AG09309 (cell line): ENCODE results near the gene CDK14.

Source experiments
- DNase-seq: peaks from one replicate; pipeline ENCODE4 v3.0.0-alpha.2; 2010; ENCODE audit warnings: low read depth
- H3K4me3 ChIP-seq: 2 replicates; pipeline ENCODE4 v1.5.1; 2011; ENCODE audit warnings: mild to moderate bottlenecking, low read depth, low read length, moderate library complexity; ENCODE audit not compliant: control insufficient read depth
- CTCF ChIP-seq: IDR thresholded peaks from 2 replicates; pipeline ENCODE4 v1.5.1; 2011; ENCODE audit warnings: mild to moderate bottlenecking, low read depth, low read length, inconsistent platforms; ENCODE audit not compliant: insufficient read depth, control insufficient read depth; ENCODE audit errors: missing control alignments

CDK14 gene

GRCh38 chr7:90816511-90817142 lies 220.5 kb downstream of the CDK14 start:
- DNase-seq: peak; percentile 97
- TF ChIP-seq CTCF: no peak
- no peak overlapping the region for H3K4me3 ChIP-seq

GRCh38 chr7:90817151-90817550 lies 221.0 kb downstream of the CDK14 start:
- no peak overlapping the region for H3K4me3 ChIP-seq
- TF ChIP-seq CTCF: no peak
- DNase-seq: no peak

- DNase-seq: no peak
- H3K4me3 ChIP-seq: no peak overlapping the region
- TF ChIP-seq CTCF: no peak
Measured at GRCh38 chr7:90817846-90818245, 221.7 kb downstream of the CDK14 start.

- no peak overlapping the region for H3K4me3 ChIP-seq
- no peak for TF ChIP-seq CTCF
- DNase-seq: no peak
Measured at GRCh38 chr7:90818341-90818740, 222.2 kb downstream of the CDK14 start.

- no peak overlapping the region for H3K4me3 ChIP-seq
- no peak for DNase-seq
- TF ChIP-seq CTCF: no peak
Measured at GRCh38 chr7:90821961-90822620, 226.0 kb downstream of the CDK14 start.

GRCh38 chr7:90824386-90825307 lies 228.5 kb downstream of the CDK14 start:
- no peak overlapping the region for H3K4me3 ChIP-seq
- DNase-seq: peak; percentile 82
- TF ChIP-seq CTCF: no peak
